Choroid plexus epithelial cell (primary cell): ENCODE results near the gene GPR35.

Experiments
- DNase-seq: peaks from one replicate; pipeline ENCODE4 v3.0.0-alpha.2; 2010; ENCODE audit warnings: low read depth
- H3K4me3 ChIP-seq: 2 replicates; pipeline ENCODE4 v1.5.1; 2011; ENCODE audit warnings: low read depth, mild to moderate bottlenecking, control low read depth, low read length, moderate library complexity
- CTCF ChIP-seq: conservative IDR thresholded peaks from 2 replicates; pipeline ENCODE4 v1.5.1; 2011; ENCODE audit warnings: low read depth, mild to moderate bottlenecking, control low read depth, inconsistent platforms, low read length, moderate library complexity

The GPR35 gene

GRCh38 chr2:240645801-240646175 lies 20.5 kb downstream of the GPR35 start:
- H3K4me3 ChIP-seq, result no peak overlapping the region
- TF ChIP-seq CTCF, result no peak
- no peak for DNase-seq

GRCh38 chr2:240646176-240646899 lies 21.1 kb downstream of the GPR35 start:
- H3K4me3 ChIP-seq, result no peak overlapping the region
- DNase-seq, result no peak
- no peak for TF ChIP-seq CTCF

- no peak for TF ChIP-seq CTCF
- H3K4me3 ChIP-seq, result no peak overlapping the region
- no peak for DNase-seq
Observed at GRCh38 chr2:240646900-240647502, 21.7 kb downstream of the GPR35 start.

GRCh38 chr2:240647503-240648154 lies 22.3 kb downstream of the GPR35 start:
- no peak overlapping the region for H3K4me3 ChIP-seq
- DNase-seq, result no peak
- no peak for TF ChIP-seq CTCF

- no peak for TF ChIP-seq CTCF
- DNase-seq, result no peak
- no peak overlapping the region for H3K4me3 ChIP-seq
Observed at GRCh38 chr2:240648155-240648649, 22.9 kb downstream of the GPR35 start.

GRCh38 chr2:240648650-240649275 lies 23.5 kb downstream of the GPR35 start:
- no peak for TF ChIP-seq CTCF
- H3K4me3 ChIP-seq, result no peak overlapping the region
- DNase-seq, result no peak
